Endothelial cell of umbilical vein (primary cell): Measurements from ENCODE around the gene RTKN. TPM values are rescaled to one million over a fixed set of nuclear protein-coding genes. Genes with fewer than 3 reads are reported as not detected.
"Not testable (repeated sequence)": the region's sequence is repeated elsewhere in the genome, so short reads cannot be mapped to it uniquely, and the experiment has no call there.

ENCODE experiments used
- BruUV-seq: library from RNA; stranded (reverse); fragments of 400-500 nt; replicated peaks from 2 replicates; lab custom pipeline; 2021; lab: Mats Ljungman, UMichigan
- CTCF ChIA-PET: fragments of 300-600, 350-600 bp; sonication (Branson Sonifier 250); formaldehyde crosslinking; loops from one replicate; lab custom pipeline; 2021; ENCODE audit warnings: antibody characterized with exemption, inconsistent platforms; lab: Charles Lee
- POLR2A ChIA-PET: fragments of 300-600, 350-600 bp; sonication (Branson Sonifier 250); formaldehyde crosslinking; loops from one replicate; lab custom pipeline; 2021; ENCODE audit warnings: antibody characterized with exemption, inconsistent platforms; lab: Charles Lee
- DNase-seq: peaks from one replicate; pipeline ENCODE4 v3.0.0-alpha.2; 2011; ENCODE audit warnings: low read depth, low spot score
- FAIRE-seq: peaks from 2 replicates; lab custom pipeline; 2011; peaks lifted over from hg19 to GRCh38; lab: Jason Lieb, UNC
- H2AFZ ChIP-seq: 2 replicates; pipeline ENCODE4 v1.6.0; 2012; ENCODE audit warnings: low read depth, low read length, control low read depth, inconsistent platforms
- H3K27ac ChIP-seq: 2 replicates; pipeline ENCODE4 v1.5.1; 2011; ENCODE audit warnings: low read depth, mild to moderate bottlenecking, control low read depth, low read length, moderate library complexity; ENCODE audit not compliant: insufficient read depth
- H3K27me3 ChIP-seq, 2 experiments: 2 replicates each; pipeline versions ENCODE4 v1.6.0 to v1.6.1; 2011; ENCODE audit warnings: low read length in 2 of 2, mixed read lengths in 1 of 2; ENCODE audit not compliant: control insufficient read depth in 2 of 2, insufficient read depth in 2 of 2
- H3K36me3 ChIP-seq, 2 experiments: 2 replicates in 1 of 2; 3 replicates in 1 of 2; pipeline ENCODE4 v1.5.1; 2011; ENCODE audit warnings: low read length in 2 of 2, mild to moderate bottlenecking in 1 of 2, moderate library complexity in 1 of 2; ENCODE audit not compliant: control insufficient read depth in 2 of 2, insufficient read depth in 2 of 2; ENCODE audit errors: extremely low read depth in 1 of 2
- H3K4me1 ChIP-seq: 3 replicates; pipeline ENCODE4 v1.5.1; 2011; ENCODE audit warnings: mild to moderate bottlenecking, low read length; ENCODE audit not compliant: control insufficient read depth, insufficient read depth; ENCODE audit errors: extremely low read depth
- H3K4me2 ChIP-seq: 2 replicates; pipeline ENCODE4 v1.6.1; 2011; ENCODE audit warnings: low read length, control low read depth, mixed read lengths; ENCODE audit not compliant: insufficient read depth
- H3K4me3 ChIP-seq, 3 experiments: fragments of 200-600 bp in 1 of 3; sonication (generic), shearing (Covaris generic) in 1 of 3; replicated peaks in 1 of 3; 2 replicates each; pipeline ENCODE4 v1.5.1; 2011 to 2016; ENCODE audit warnings: control low read depth in 3 of 3, low read length in 3 of 3, mild to moderate bottlenecking in 2 of 3, inconsistent platforms in 1 of 3, low read depth in 1 of 3, moderate library complexity in 1 of 3; ENCODE audit not compliant: insufficient read depth in 1 of 3
- H3K79me2 ChIP-seq: 2 replicates; pipeline ENCODE4 v1.6.0; 2012; ENCODE audit warnings: low read length, inconsistent platforms; ENCODE audit not compliant: control insufficient read depth, insufficient read depth
- H3K9ac ChIP-seq: replicated peaks from 2 replicates; pipeline ENCODE3; 2011; ENCODE audit warnings: low read length, control low read depth; ENCODE audit not compliant: insufficient read depth; ENCODE audit errors: extremely low read depth
- H3K9me1 ChIP-seq: replicated peaks from 3 replicates; pipeline ENCODE4 v1.6.0; 2011; ENCODE audit warnings: mild to moderate bottlenecking, low read length; ENCODE audit not compliant: control insufficient read depth, insufficient read depth; ENCODE audit errors: extremely low read depth
- H3K9me3 ChIP-seq: replicated peaks from 2 replicates; pipeline ENCODE4 v1.5.1; 2012; ENCODE audit warnings: low read length, inconsistent platforms; ENCODE audit not compliant: control insufficient read depth, insufficient read depth
- H4K20me1 ChIP-seq: replicated peaks from 2 replicates; pipeline ENCODE3; 2011; ENCODE audit warnings: mild to moderate bottlenecking, low read length; ENCODE audit not compliant: control insufficient read depth, insufficient read depth; ENCODE audit errors: extremely low read depth
- CTCF ChIP-seq, 2 donors: IDR thresholded peaks; 1 replicate in 1 of 2; 2 replicates in 1 of 2; pipeline ENCODE4 v1.5.1; 2011; ENCODE audit warnings: low read length in 2 of 2, mild to moderate bottlenecking in 2 of 2, moderate library complexity in 2 of 2, control low read depth in 1 of 2, inconsistent platforms in 1 of 2, low read depth in 1 of 2; ENCODE audit not compliant: insufficient read depth in 1 of 2; ENCODE audit errors: extremely low read depth in 1 of 2
- EZH2 ChIP-seq: IDR thresholded peaks from 2 replicates; pipeline ENCODE4 v1.6.1; 2012; ENCODE audit warnings: borderline replicate concordance, low read depth, mild to moderate bottlenecking, moderate library complexity, low read length, inconsistent platforms; ENCODE audit not compliant: severe bottlenecking
- FOS ChIP-seq: IDR thresholded peaks from 2 replicates; pipeline ENCODE4 v1.6.1; 2011; ENCODE audit warnings: mild to moderate bottlenecking, low read length, moderate library complexity, borderline replicate concordance; ENCODE audit not compliant: insufficient read depth
- GATA2 ChIP-seq: IDR thresholded peaks from 2 replicates; pipeline ENCODE4 v1.7.0; 2011; ENCODE audit warnings: low read depth, mild to moderate bottlenecking, moderate library complexity, mixed read lengths, low read length; ENCODE audit not compliant: insufficient read length, insufficient read depth
- JUN ChIP-seq: IDR thresholded peaks from 2 replicates; pipeline ENCODE4 v1.6.1; 2011; ENCODE audit warnings: borderline replicate concordance, low read depth; ENCODE audit not compliant: insufficient read length, insufficient read depth
- MYC ChIP-seq: IDR thresholded peaks from one replicate; pipeline ENCODE4 v1.6.1; 2011; ENCODE audit warnings: mild to moderate bottlenecking, low read depth, low read length
- POLR2A ChIP-seq: IDR thresholded peaks from 2 replicates; pipeline ENCODE4 v1.6.1; 2012; ENCODE audit warnings: low read depth, mild to moderate bottlenecking, control low read depth, low read length
- POLR2AphosphoS5 ChIP-seq: IDR thresholded peaks from 2 replicates; pipeline ENCODE4 v1.6.1; 2012; ENCODE audit warnings: low read depth, mild to moderate bottlenecking, control low read depth, low read length, moderate library complexity; ENCODE audit not compliant: insufficient read depth
- dilution Hi-C: fragments of 300-500 bp; cut with MboI; formaldehyde crosslinking; loops from one replicate; pipeline ENCODE4 v1.15.0; 2019; ENCODE audit warnings: low sequenced_read_pairs; ENCODE audit not compliant: extremely low pct_ligation_motif_present
- intact Hi-C: fragments of 100-400 bp; cut with micrococcal nuclease; formaldehyde crosslinking; loops from one replicate; pipeline ENCODE4 v1.10.0; 2022
- polyA plus RNA-seq, 4 experiments: library from polyadenylated mRNA; depleted of rRNA in 3 of 4; stranded (reverse) in 3 of 4; unstranded in 1 of 4; fragments of >200 nt; gene quantifications; 2 replicates each; pipeline versions ENCODE4 v1.2.1 to v1.2.3, GENCODE V29; 2011 to 2012; ENCODE audit warnings: missing spikeins in 1 of 4
- total RNA-seq: library from RNA; stranded (reverse); gene quantifications from 2 replicates; pipeline ENCODE4 v1.2.3, GENCODE V29; 2021
- TF ChIP-seq, protein P1 (sequence below): IDR thresholded peaks from 2 replicates; pipeline ENCODE4 v1.6.1; 2011; ENCODE audit not compliant: insufficient read depth, insufficient read length

RTKN gene
- total and polyA plus RNA-seq, 2 donors (not counting 3 experiments of a cell fraction or from before 2014, with no cell fraction given): 20.0 to 20.7 TPM

GRCh38 chr2:74486141-74486540 lies 44.4 kb upstream of the RTKN start:
- intact Hi-C loops: no loop called here

GRCh38 chr2:74483675-74484164 lies 42.0 kb upstream of the RTKN start:
- H4K20me1 ChIP-seq, H3K36me3 ChIP-seq, POLR2A ChIA-PET, DNase-seq, dilution Hi-C loops, H3K9me3 ChIP-seq, H3K27me3 ChIP-seq, BruUV-seq, H3K9me1 ChIP-seq, H3K27ac ChIP-seq, FAIRE-seq: not testable (repeated sequence)
- intact Hi-C loops: loop anchor here (1.0 kb wide), 6 partner anchors 15 to 104 kb away; partner anchors contain the start of genes AUP1, HTRA2, INO80B and PCGF1
- Histone ChIP-seq H3K4me2 (peak overlapping the region; percentile 65), H3K9ac (peak overlapping the region; percentile 68), H3K4me3 (peak overlapping the region; percentile 6 to 79 (median 66)), H3K4me1 (peaks cover 13% of the 10 kb centered on the region), H3K79me2 (peaks cover 16% of the 10 kb centered on the region), H2AFZ (peak overlapping the region; percentile 81)
- CTCF ChIA-PET: interaction anchor here (1.5 to 5.6 kb wide), 9 partner anchors 10 to 104 kb away, joined by 3 to 82 read pairs (median 10); partner anchors contain the start of genes AUP1, DQX1, HTRA2 and MRPL53

More at GRCh38 chr2:74486141-74486540, 44.4 kb upstream of the RTKN start:
- Histone ChIP-seq H3K9ac (no peak overlapping the region), H3K4me1 (peaks cover 10% of the 10 kb centered on the region), H3K9me1 (no peaks in the 10 kb centered on the region), H2AFZ (no peak overlapping the region), H4K20me1 (no peaks in the 10 kb centered on the region), H3K79me2 (peaks cover 10% of the 10 kb centered on the region), H3K4me3 (no peak overlapping the region), H3K4me2 (no peak overlapping the region), H3K27me3 (no peaks in the 10 kb centered on the region), H3K36me3 (peaks cover 0 to 5% of the 10 kb centered on the region in 2 experiments), H3K27ac (no peak overlapping the region), H3K9me3 (no peaks in the 10 kb centered on the region)
- DNase-seq (no peak), FAIRE-seq (no peak)
- CTCF ChIA-PET: no interaction called here
- POLR2A ChIA-PET: no interaction called here
- dilution Hi-C loops: no loop called here
- no TSS peak for BruUV-seq
- TF ChIP-seq JUN (no peak), EZH2 (no peak), POLR2A (no peak), FOS (no peak), CTCF (IDR thresholded peaks at IDR 0.05; ENCODE audit: extremely low read depth in 1 of 2, insufficient read depth in 1 of 2, low read depth in 1 of 2, low read length in 2 of 2) (no peak), GATA2 (no peak), MYC (no peak), POLR2AphosphoS5 (no peak)
- TF ChIP-seq, protein P1, sequence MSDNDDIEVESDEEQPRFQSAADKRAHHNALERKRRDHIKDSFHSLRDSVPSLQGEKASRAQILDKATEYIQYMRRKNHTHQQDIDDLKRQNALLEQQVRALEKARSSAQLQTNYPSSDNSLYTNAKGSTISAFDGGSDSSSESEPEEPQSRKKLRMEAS: no peak
